ENCODE measurements around the gene CATSPERE. TPM values are rescaled to one million over a fixed set of nuclear protein-coding genes. Genes with fewer than 3 reads are reported as not detected.

Gene CATSPERE
- total RNA-seq, 1 donor from 2014 or later, result 1.1 TPM

GRCh38 chr1:244614113-244614836 lies 153.2 kb downstream of the CATSPERE start:
- no peak overlapping the region for H3K27ac Mint-ChIP-seq (ENCODE audit: unreplicated experiment)

GRCh38 chr1:244614879-244615278 lies 153.8 kb downstream of the CATSPERE start:
- no peak overlapping the region for H3K27ac Mint-ChIP-seq (ENCODE audit: unreplicated experiment)
- no peak for DNase-seq (ENCODE audit: low spot score)
- H3K9me3 Mint-ChIP-seq (ENCODE audit: unreplicated experiment), result no peaks in the 10 kb centered on the region
- H3K4me1 Mint-ChIP-seq (ENCODE audit: unreplicated experiment), result no peaks in the 10 kb centered on the region
- no peak overlapping the region for H3K4me3 Mint-ChIP-seq (ENCODE audit: unreplicated experiment)
- H3K36me3 Mint-ChIP-seq (ENCODE audit: low read depth, unreplicated experiment), result no peaks in the 10 kb centered on the region
- TF ChIP-seq CTCF (IDR thresholded peaks at IDR 0.05; ENCODE audit: unreplicated experiment), result no peak
- no peaks in the 10 kb centered on the region for H3K27me3 Mint-ChIP-seq (ENCODE audit: unreplicated experiment)

More at GRCh38 chr1:244614113-244614836, 153.2 kb downstream of the CATSPERE start:
- Mint-ChIP-seq H3K4me1 (ENCODE audit: unreplicated experiment) (no peaks in the 10 kb centered on the region), H3K27me3 (ENCODE audit: unreplicated experiment) (no peaks in the 10 kb centered on the region), H3K4me3 (ENCODE audit: unreplicated experiment) (no peak overlapping the region), H3K36me3 (ENCODE audit: low read depth, unreplicated experiment) (no peaks in the 10 kb centered on the region), H3K9me3 (ENCODE audit: unreplicated experiment) (no peaks in the 10 kb centered on the region)
- no peak for DNase-seq (ENCODE audit: low spot score)
- TF ChIP-seq CTCF (IDR thresholded peaks at IDR 0.05; ENCODE audit: unreplicated experiment), result no peak

- Mint-ChIP-seq H3K9me3 (ENCODE audit: unreplicated experiment) (no peaks in the 10 kb centered on the region), H3K27me3 (ENCODE audit: unreplicated experiment) (no peaks in the 10 kb centered on the region), H3K36me3 (ENCODE audit: low read depth, unreplicated experiment) (no peaks in the 10 kb centered on the region), H3K27ac (ENCODE audit: unreplicated experiment) (no peak overlapping the region), H3K4me3 (ENCODE audit: unreplicated experiment) (no peak overlapping the region), H3K4me1 (ENCODE audit: unreplicated experiment) (no peaks in the 10 kb centered on the region)
- TF ChIP-seq CTCF (IDR thresholded peaks at IDR 0.05; ENCODE audit: unreplicated experiment), result no peak
- no peak for DNase-seq (ENCODE audit: low spot score)
These were observed 154.2 kb downstream of the CATSPERE start for GRCh38 chr1:244615301-244615700.

DNA sequence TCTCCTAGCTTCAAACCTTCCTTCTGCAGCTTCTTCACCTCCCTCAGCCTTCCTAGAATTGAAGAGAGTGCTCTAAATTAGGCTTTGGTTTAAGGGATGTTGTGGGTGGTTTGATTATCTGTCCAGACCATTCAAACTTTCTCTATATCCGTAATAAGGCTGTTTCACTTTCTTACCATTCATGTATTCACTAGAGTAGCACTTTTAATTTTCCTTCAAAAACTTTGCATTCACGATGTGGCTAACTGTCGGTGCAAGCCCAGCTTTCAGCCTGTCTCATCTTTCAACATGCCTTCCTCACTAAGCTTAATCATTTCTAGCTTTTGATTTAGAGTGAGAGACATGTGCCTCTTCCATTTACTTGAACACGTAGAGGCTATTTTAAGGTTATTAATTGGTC lies 165.6 kb downstream of the CATSPERE start:
- Mint-ChIP-seq H3K4me1 (ENCODE audit: unreplicated experiment) (no peaks in the 10 kb centered on the region), H3K4me3 (ENCODE audit: unreplicated experiment) (no peak overlapping the region), H3K36me3 (ENCODE audit: low read depth, unreplicated experiment) (no peaks in the 10 kb centered on the region), H3K27ac (ENCODE audit: unreplicated experiment) (no peak overlapping the region), H3K9me3 (ENCODE audit: unreplicated experiment) (peaks cover 8% of the 10 kb centered on the region), H3K27me3 (ENCODE audit: unreplicated experiment) (no peaks in the 10 kb centered on the region)
- no peak for DNase-seq (ENCODE audit: low spot score)
- TF ChIP-seq CTCF (IDR thresholded peaks at IDR 0.05; ENCODE audit: unreplicated experiment), result no peak

- Mint-ChIP-seq H3K27me3 (ENCODE audit: unreplicated experiment) (no peaks in the 10 kb centered on the region), H3K4me1 (ENCODE audit: unreplicated experiment) (no peaks in the 10 kb centered on the region), H3K27ac (ENCODE audit: unreplicated experiment) (no peak overlapping the region), H3K9me3 (ENCODE audit: unreplicated experiment) (peaks cover 5% of the 10 kb centered on the region), H3K36me3 (ENCODE audit: low read depth, unreplicated experiment) (no peaks in the 10 kb centered on the region), H3K4me3 (ENCODE audit: unreplicated experiment) (no peak overlapping the region)
- no peak for TF ChIP-seq CTCF (IDR thresholded peaks at IDR 0.05; ENCODE audit: unreplicated experiment)
- DNase-seq (ENCODE audit: low spot score), result no peak
These were observed 167.7 kb downstream of the CATSPERE start for GRCh38 chr1:244628789-244629188.

Measured in endothelial cell (in vitro differentiated cells).